ENCODE results near the gene MAU2. TPM values are rescaled to one million over a fixed set of nuclear protein-coding genes. Genes with fewer than 3 reads are reported as not detected.

MAU2 gene
- total and polyA plus RNA-seq, 2 of the 13 experiments (the other 11 are each of a cell fraction or from before 2014, with no cell fraction given), result 16.8 to 33.8 TPM

DNA sequence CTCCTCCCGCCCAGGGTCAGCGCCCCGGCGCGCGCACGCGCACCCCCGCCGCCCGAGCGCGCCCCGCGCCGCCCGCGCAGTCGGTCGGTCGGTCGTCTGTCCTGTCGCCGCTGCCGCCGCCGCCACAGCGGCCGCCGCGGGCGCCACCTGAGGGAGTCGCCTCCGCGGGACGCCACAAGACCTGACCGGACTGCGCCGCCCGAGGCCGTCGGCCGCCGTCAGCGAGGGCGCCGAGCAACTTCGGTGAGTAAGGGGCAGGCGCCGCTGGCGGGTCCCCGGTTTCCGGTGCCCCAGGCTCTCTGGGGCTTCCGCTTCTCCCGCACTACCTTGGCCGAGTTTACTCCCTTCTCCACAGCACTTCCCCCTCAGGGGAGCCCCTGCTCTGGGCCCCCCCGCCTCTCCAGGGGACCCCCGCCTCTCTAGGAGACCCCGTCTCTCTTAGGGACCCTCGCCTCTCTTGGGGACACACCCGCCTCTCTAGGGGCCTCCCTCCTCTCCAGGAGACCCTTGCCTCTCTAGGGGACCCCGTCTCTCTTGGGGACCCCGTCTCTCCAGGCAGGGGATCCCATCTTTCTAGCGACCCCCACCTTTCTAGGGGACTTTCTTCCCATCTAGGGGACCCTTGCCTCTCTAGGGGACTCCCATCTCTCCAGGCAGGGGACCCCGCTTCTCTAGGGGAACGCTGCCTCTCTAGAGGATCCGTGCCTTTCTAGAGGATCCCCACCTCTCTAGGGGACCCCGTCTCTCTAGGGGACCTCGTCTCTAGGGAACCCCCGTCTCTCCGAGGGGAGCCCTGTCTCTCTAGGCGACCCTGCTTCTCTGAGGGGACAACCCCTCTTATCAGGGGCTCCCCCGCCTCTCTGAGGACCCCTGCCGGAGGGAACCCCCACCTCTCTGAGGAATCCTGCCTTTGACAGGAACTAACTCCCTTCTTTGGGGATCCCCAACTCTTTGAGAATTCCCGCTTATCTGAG is 65.6 kb downstream of the MAU2 start (continued):
- TF ChIP-seq, protein P1, sequence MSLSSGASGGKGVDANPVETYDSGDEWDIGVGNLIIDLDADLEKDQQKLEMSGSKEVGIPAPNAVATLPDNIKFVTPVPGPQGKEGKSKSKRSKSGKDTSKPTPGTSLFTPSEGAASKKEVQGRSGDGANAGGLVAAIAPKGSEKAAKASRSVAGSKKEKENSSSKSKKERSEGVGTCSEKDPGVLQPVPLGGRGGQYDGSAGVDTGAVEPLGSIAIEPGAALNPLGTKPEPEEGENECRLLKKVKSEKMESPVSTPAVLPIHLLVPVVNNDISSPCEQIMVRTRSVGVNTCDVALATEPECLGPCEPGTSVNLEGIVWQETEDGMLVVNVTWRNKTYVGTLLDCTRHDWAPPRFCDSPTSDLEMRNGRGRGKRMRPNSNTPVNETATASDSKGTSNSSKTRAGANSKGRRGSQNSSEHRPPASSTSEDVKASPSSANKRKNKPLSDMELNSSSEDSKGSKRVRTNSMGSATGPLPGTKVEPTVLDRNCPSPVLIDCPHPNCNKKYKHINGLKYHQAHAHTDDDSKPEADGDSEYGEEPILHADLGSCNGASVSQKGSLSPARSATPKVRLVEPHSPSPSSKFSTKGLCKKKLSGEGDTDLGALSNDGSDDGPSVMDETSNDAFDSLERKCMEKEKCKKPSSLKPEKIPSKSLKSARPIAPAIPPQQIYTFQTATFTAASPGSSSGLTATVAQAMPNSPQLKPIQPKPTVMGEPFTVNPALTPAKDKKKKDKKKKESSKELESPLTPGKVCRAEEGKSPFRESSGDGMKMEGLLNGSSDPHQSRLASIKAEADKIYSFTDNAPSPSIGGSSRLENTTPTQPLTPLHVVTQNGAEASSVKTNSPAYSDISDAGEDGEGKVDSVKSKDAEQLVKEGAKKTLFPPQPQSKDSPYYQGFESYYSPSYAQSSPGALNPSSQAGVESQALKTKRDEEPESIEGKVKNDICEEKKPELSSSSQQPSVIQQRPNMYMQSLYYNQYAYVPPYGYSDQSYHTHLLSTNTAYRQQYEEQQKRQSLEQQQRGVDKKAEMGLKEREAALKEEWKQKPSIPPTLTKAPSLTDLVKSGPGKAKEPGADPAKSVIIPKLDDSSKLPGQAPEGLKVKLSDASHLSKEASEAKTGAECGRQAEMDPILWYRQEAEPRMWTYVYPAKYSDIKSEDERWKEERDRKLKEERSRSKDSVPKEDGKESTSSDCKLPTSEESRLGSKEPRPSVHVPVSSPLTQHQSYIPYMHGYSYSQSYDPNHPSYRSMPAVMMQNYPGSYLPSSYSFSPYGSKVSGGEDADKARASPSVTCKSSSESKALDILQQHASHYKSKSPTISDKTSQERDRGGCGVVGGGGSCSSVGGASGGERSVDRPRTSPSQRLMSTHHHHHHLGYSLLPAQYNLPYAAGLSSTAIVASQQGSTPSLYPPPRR (CRISPR knock-in tag; IDR thresholded peaks at IDR 0.05; ENCODE audit: borderline replicate concordance), result no peak
- TF ChIP-seq, protein P2, sequence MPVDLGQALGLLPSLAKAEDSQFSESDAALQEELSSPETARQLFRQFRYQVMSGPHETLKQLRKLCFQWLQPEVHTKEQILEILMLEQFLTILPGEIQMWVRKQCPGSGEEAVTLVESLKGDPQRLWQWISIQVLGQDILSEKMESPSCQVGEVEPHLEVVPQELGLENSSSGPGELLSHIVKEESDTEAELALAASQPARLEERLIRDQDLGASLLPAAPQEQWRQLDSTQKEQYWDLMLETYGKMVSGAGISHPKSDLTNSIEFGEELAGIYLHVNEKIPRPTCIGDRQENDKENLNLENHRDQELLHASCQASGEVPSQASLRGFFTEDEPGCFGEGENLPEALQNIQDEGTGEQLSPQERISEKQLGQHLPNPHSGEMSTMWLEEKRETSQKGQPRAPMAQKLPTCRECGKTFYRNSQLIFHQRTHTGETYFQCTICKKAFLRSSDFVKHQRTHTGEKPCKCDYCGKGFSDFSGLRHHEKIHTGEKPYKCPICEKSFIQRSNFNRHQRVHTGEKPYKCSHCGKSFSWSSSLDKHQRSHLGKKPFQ (CRISPR knock-in tag; IDR thresholded peaks at IDR 0.05; ENCODE audit: insufficient replicate concordance), result no peak
- TF ChIP-seq CBX1 (IDR thresholded peaks at IDR 0.05; ENCODE audit: low read depth), result no peak
- TF ChIP-seq, protein P3, sequence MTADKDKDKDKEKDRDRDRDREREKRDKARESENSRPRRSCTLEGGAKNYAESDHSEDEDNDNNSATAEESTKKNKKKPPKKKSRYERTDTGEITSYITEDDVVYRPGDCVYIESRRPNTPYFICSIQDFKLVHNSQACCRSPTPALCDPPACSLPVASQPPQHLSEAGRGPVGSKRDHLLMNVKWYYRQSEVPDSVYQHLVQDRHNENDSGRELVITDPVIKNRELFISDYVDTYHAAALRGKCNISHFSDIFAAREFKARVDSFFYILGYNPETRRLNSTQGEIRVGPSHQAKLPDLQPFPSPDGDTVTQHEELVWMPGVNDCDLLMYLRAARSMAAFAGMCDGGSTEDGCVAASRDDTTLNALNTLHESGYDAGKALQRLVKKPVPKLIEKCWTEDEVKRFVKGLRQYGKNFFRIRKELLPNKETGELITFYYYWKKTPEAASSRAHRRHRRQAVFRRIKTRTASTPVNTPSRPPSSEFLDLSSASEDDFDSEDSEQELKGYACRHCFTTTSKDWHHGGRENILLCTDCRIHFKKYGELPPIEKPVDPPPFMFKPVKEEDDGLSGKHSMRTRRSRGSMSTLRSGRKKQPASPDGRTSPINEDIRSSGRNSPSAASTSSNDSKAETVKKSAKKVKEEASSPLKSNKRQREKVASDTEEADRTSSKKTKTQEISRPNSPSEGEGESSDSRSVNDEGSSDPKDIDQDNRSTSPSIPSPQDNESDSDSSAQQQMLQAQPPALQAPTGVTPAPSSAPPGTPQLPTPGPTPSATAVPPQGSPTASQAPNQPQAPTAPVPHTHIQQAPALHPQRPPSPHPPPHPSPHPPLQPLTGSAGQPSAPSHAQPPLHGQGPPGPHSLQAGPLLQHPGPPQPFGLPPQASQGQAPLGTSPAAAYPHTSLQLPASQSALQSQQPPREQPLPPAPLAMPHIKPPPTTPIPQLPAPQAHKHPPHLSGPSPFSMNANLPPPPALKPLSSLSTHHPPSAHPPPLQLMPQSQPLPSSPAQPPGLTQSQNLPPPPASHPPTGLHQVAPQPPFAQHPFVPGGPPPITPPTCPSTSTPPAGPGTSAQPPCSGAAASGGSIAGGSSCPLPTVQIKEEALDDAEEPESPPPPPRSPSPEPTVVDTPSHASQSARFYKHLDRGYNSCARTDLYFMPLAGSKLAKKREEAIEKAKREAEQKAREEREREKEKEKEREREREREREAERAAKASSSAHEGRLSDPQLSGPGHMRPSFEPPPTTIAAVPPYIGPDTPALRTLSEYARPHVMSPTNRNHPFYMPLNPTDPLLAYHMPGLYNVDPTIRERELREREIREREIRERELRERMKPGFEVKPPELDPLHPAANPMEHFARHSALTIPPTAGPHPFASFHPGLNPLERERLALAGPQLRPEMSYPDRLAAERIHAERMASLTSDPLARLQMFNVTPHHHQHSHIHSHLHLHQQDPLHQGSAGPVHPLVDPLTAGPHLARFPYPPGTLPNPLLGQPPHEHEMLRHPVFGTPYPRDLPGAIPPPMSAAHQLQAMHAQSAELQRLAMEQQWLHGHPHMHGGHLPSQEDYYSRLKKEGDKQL (CRISPR knock-in tag; IDR thresholded peaks at IDR 0.05; ENCODE audit: low read depth), result no peak
- TF ChIP-seq ZNF441 (CRISPR knock-in tag; IDR thresholded peaks at IDR 0.05; ENCODE audit: borderline replicate concordance), result no peak
- TF ChIP-seq, protein P4, sequence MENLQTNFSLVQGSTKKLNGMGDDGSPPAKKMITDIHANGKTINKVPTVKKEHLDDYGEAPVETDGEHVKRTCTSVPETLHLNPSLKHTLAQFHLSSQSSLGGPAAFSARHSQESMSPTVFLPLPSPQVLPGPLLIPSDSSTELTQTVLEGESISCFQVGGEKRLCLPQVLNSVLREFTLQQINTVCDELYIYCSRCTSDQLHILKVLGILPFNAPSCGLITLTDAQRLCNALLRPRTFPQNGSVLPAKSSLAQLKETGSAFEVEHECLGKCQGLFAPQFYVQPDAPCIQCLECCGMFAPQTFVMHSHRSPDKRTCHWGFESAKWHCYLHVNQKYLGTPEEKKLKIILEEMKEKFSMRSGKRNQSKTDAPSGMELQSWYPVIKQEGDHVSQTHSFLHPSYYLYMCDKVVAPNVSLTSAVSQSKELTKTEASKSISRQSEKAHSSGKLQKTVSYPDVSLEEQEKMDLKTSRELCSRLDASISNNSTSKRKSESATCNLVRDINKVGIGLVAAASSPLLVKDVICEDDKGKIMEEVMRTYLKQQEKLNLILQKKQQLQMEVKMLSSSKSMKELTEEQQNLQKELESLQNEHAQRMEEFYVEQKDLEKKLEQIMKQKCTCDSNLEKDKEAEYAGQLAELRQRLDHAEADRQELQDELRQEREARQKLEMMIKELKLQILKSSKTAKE (CRISPR knock-in tag; IDR thresholded peaks at IDR 0.05; ENCODE audit: borderline replicate concordance), result no peak
- TF ChIP-seq BRCA1 (CRISPR knock-in tag; IDR thresholded peaks at IDR 0.05), result no peak
- no peak for TF ChIP-seq JUNB (CRISPR knock-in tag; IDR thresholded peaks at IDR 0.05; ENCODE audit: borderline replicate concordance)
- TF ChIP-seq GATAD2A (CRISPR knock-in tag; IDR thresholded peaks at IDR 0.05), result no peak
- no peak for TF ChIP-seq ZNF543 (CRISPR knock-in tag; IDR thresholded peaks at IDR 0.05)
- TF ChIP-seq, protein P5, sequence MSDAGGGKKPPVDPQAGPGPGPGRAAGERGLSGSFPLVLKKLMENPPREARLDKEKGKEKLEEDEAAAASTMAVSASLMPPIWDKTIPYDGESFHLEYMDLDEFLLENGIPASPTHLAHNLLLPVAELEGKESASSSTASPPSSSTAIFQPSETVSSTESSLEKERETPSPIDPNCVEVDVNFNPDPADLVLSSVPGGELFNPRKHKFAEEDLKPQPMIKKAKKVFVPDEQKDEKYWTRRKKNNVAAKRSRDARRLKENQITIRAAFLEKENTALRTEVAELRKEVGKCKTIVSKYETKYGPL (CRISPR knock-in tag; IDR thresholded peaks at IDR 0.05), result no peak

All from HepG2 (cell line).